ENCODE measurements around the gene NLN.

Gene NLN

DNA sequence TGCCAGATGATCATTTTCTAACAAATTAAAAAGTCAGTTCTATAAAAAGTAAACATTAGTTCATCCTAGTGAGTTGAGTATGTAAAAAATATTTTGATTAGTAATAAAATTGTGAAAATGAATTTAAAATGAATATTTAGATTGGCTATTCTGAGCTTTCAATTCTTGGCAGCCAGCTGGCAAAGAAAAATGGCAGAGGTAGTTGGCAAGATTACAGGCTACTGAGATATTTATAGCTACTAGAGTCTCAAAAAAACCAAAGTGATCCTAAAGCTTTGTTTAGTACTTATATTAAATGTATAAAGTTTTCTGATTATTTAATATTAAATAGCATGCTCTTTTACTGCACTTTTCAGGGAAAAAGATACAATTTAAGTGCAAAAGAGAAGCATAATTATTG lies 25.1 kb upstream of the NLN start:
- no peaks in the 10 kb centered on the region for H3K4me1 ChIP-seq (ENCODE audit: control insufficient read depth, low read length)
- no peak overlapping the region for H3K27ac ChIP-seq (ENCODE audit: low read depth, low read length)
- H3K4me3 ChIP-seq (ENCODE audit: low read length) = no peak overlapping the region
- no peaks in the 10 kb centered on the region for H4K20me1 ChIP-seq (ENCODE audit: control insufficient read depth, insufficient read depth, low read depth, low read length)
- no peaks in the 10 kb centered on the region for H3K9me2 ChIP-seq (replicated peaks; ENCODE audit: control insufficient read depth, low read length)
- no peaks in the 10 kb centered on the region for H3K79me2 ChIP-seq (ENCODE audit: control insufficient read depth, low read length)
- H3K9me3 ChIP-seq (ENCODE audit: control insufficient read depth, insufficient read depth, low read length) = no peaks in the 10 kb centered on the region
- H3K4me2 ChIP-seq (ENCODE audit: low read length) = no peak overlapping the region
- H3K27me3 ChIP-seq (ENCODE audit: control insufficient read depth, low read length) = no peaks in the 10 kb centered on the region
- no peaks in the 10 kb centered on the region for H3F3A ChIP-seq (ENCODE audit: control insufficient read depth, insufficient read depth)
- no peak for TF ChIP-seq EZH2phosphoT487 (IDR thresholded peaks at IDR 0.05; ENCODE audit: borderline replicate concordance, low read length)
- TF ChIP-seq, protein P1, sequence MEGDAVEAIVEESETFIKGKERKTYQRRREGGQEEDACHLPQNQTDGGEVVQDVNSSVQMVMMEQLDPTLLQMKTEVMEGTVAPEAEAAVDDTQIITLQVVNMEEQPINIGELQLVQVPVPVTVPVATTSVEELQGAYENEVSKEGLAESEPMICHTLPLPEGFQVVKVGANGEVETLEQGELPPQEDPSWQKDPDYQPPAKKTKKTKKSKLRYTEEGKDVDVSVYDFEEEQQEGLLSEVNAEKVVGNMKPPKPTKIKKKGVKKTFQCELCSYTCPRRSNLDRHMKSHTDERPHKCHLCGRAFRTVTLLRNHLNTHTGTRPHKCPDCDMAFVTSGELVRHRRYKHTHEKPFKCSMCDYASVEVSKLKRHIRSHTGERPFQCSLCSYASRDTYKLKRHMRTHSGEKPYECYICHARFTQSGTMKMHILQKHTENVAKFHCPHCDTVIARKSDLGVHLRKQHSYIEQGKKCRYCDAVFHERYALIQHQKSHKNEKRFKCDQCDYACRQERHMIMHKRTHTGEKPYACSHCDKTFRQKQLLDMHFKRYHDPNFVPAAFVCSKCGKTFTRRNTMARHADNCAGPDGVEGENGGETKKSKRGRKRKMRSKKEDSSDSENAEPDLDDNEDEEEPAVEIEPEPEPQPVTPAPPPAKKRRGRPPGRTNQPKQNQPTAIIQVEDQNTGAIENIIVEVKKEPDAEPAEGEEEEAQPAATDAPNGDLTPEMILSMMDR (IDR thresholded peaks at IDR 0.05; ENCODE audit: low read depth, low read length, poor library complexity, severe bottlenecking) = no peak
- peaks cover 15% of the 10 kb centered on the region for H3K36me3 ChIP-seq (ENCODE audit: control insufficient read depth, low read length)

DNA sequence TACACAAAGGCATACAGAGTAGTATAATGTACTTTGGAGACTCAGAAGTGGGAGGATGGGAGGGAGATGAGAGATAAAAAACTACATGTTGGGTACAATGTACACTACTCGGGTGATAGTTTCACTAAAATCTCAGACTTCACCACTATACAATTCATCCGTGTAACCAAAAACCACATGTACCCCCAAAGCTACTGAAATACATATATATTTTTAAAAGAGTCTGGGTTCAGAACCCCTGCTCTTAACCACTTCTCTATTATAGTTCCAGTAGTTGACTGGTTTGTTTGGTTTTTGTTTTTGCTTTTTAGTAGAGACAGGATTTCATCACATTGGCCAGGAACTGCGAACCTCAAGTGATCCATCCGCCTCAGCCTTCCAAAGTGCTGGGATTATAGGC lies 22.7 kb upstream of the NLN start:
- peaks cover 18% of the 10 kb centered on the region for H3K36me3 ChIP-seq (ENCODE audit: control insufficient read depth, low read length)
- H3K27ac ChIP-seq (ENCODE audit: low read depth, low read length) = no peak overlapping the region

DNA sequence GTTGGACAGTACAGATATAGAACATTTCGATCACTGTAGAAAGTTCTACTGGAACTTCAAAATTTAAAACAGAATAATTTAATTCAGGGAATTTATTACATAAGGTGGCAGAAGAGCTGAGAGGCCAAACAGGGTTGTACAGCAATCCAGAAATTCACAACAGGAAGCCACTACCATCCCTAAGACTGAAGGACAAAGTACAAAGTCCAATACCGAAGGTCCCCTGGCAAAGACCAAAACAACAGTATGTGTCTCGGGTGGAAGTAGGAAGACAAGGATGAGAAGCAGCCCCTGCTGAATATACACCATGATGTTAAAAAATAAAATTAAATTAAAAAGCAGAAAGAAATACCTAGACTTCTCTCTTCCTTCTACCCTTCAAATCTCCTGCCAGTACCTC lies 20.0 kb upstream of the NLN start:
- Histone ChIP-seq H3K79me2 (ENCODE audit: control insufficient read depth, low read length) (no peaks in the 10 kb centered on the region), H3K9me3 (ENCODE audit: control insufficient read depth, insufficient read depth, low read length) (no peaks in the 10 kb centered on the region), H3K36me3 (ENCODE audit: control insufficient read depth, low read length) (peaks cover 18% of the 10 kb centered on the region), H4K20me1 (ENCODE audit: control insufficient read depth, insufficient read depth, low read depth, low read length) (no peaks in the 10 kb centered on the region), H3K27ac (ENCODE audit: low read depth, low read length) (no peak overlapping the region), H3K4me3 (ENCODE audit: low read length) (no peak overlapping the region), H3K27me3 (ENCODE audit: control insufficient read depth, low read length) (no peaks in the 10 kb centered on the region), H3F3A (ENCODE audit: control insufficient read depth, insufficient read depth) (peaks cover 3% of the 10 kb centered on the region; the same call in 1 of the 2 replicates), H3K9me2 (replicated peaks; ENCODE audit: control insufficient read depth, low read length) (no peaks in the 10 kb centered on the region), H3K4me2 (ENCODE audit: low read length) (no peak overlapping the region), H3K4me1 (ENCODE audit: control insufficient read depth, low read length) (no peaks in the 10 kb centered on the region)
- TF ChIP-seq, protein P1 (IDR thresholded peaks at IDR 0.05; ENCODE audit: low read depth, low read length, poor library complexity, severe bottlenecking) = no peak
- no peak for TF ChIP-seq EZH2phosphoT487 (IDR thresholded peaks at IDR 0.05; ENCODE audit: borderline replicate concordance, low read length)

More for the DNA sequence above, 22.7 kb upstream of the NLN start:
- Histone ChIP-seq H3K4me2 (ENCODE audit: low read length) (no peak overlapping the region), H3F3A (ENCODE audit: control insufficient read depth, insufficient read depth) (peaks cover 3% of the 10 kb centered on the region; the same call in 1 of the 2 replicates), H3K79me2 (ENCODE audit: control insufficient read depth, low read length) (no peaks in the 10 kb centered on the region), H3K9me3 (ENCODE audit: control insufficient read depth, insufficient read depth, low read length) (no peaks in the 10 kb centered on the region), H3K4me3 (ENCODE audit: low read length) (no peak overlapping the region), H4K20me1 (ENCODE audit: control insufficient read depth, insufficient read depth, low read depth, low read length) (no peaks in the 10 kb centered on the region), H3K4me1 (ENCODE audit: control insufficient read depth, low read length) (no peaks in the 10 kb centered on the region), H3K9me2 (replicated peaks; ENCODE audit: control insufficient read depth, low read length) (no peaks in the 10 kb centered on the region), H3K27me3 (ENCODE audit: control insufficient read depth, low read length) (no peaks in the 10 kb centered on the region)
- TF ChIP-seq, protein P1 (IDR thresholded peaks at IDR 0.05; ENCODE audit: low read depth, low read length, poor library complexity, severe bottlenecking) = no peak
- TF ChIP-seq EZH2phosphoT487 (IDR thresholded peaks at IDR 0.05; ENCODE audit: borderline replicate concordance, low read length) = no peak

All from DOHH2 (cell line).